Measurements from ENCODE around the gene COL6A3. TPM values are rescaled to one million over a fixed set of nuclear protein-coding genes. Genes with fewer than 3 reads are reported as not detected.

Gene COL6A3
- total and polyA plus RNA-seq, 9 of the 15 experiments (the other 6 are each of a cell fraction or from before 2014, with no cell fraction given): 0.07 to 4.1 (median 1.5) TPM

DNA sequence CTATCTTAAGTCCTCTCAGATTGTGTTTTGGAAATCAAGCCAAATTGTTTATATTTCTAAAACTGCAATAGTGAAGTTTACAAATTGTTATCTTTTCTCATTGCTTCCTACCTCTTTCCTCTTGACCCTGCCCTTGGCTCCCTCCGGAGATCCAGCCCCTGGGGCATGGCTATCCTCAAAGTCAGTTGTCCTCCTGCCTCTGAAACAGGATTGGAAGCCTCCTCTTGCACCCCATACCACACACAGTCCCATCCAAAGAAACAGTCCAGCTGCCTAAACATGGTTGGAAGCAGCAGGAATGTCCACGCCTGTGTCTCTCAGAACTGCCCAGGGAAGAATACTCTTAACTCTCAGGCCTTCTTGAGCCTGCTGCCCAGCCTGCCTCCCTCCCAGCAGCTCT, 30.1 kb upstream of the COL6A3 start (continued):
- TF ChIP-seq, protein P1, sequence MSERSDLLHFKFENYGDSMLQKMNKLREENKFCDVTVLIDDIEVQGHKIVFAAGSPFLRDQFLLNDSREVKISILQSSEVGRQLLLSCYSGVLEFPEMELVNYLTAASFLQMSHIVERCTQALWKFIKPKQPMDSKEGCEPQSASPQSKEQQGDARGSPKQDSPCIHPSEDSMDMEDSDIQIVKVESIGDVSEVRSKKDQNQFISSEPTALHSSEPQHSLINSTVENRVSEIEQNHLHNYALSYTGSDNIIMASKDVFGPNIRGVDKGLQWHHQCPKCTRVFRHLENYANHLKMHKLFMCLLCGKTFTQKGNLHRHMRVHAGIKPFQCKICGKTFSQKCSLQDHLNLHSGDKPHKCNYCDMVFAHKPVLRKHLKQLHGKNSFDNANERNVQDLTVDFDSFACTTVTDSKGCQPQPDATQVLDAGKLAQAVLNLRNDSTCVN (CRISPR knock-in tag; IDR thresholded peaks at IDR 0.05): no peak
- TF ChIP-seq, protein P2, sequence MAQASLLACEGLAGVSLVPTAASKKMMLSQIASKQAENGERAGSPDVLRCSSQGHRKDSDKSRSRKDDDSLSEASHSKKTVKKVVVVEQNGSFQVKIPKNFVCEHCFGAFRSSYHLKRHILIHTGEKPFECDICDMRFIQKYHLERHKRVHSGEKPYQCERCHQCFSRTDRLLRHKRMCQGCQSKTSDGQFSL (CRISPR knock-in tag; IDR thresholded peaks at IDR 0.05): no peak
- TF ChIP-seq, protein P2 (tag; IDR thresholded peaks at IDR 0.05): no peak
- TF ChIP-seq ETV6 (IDR thresholded peaks at IDR 0.05; ENCODE audit: borderline replicate concordance in 1 of 2, low read depth in 2 of 2, low read length in 1 of 2) (no peak), ETV6 (CRISPR knock-in tag; IDR thresholded peaks at IDR 0.05; ENCODE audit: borderline replicate concordance) (no peak), ZNF717 (CRISPR knock-in tag; IDR thresholded peaks at IDR 0.05) (no peak), NRF1 (conservative IDR thresholded peaks at IDR 0.05 in 1 of 2, IDR thresholded peaks at IDR 0.05 in 1 of 2) (no peak), HNRNPUL1 (IDR thresholded peaks at IDR 0.05; ENCODE audit: low read length) (no peak), LCOR (CRISPR knock-in tag; IDR thresholded peaks at IDR 0.05) (no peak)
- TF ChIP-seq, protein P3, sequence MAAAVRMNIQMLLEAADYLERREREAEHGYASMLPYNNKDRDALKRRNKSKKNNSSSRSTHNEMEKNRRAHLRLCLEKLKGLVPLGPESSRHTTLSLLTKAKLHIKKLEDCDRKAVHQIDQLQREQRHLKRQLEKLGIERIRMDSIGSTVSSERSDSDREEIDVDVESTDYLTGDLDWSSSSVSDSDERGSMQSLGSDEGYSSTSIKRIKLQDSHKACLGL (CRISPR knock-in tag; IDR thresholded peaks at IDR 0.05; ENCODE audit: borderline replicate concordance, poor library complexity, severe bottlenecking): no peak
- TF ChIP-seq, protein P4, sequence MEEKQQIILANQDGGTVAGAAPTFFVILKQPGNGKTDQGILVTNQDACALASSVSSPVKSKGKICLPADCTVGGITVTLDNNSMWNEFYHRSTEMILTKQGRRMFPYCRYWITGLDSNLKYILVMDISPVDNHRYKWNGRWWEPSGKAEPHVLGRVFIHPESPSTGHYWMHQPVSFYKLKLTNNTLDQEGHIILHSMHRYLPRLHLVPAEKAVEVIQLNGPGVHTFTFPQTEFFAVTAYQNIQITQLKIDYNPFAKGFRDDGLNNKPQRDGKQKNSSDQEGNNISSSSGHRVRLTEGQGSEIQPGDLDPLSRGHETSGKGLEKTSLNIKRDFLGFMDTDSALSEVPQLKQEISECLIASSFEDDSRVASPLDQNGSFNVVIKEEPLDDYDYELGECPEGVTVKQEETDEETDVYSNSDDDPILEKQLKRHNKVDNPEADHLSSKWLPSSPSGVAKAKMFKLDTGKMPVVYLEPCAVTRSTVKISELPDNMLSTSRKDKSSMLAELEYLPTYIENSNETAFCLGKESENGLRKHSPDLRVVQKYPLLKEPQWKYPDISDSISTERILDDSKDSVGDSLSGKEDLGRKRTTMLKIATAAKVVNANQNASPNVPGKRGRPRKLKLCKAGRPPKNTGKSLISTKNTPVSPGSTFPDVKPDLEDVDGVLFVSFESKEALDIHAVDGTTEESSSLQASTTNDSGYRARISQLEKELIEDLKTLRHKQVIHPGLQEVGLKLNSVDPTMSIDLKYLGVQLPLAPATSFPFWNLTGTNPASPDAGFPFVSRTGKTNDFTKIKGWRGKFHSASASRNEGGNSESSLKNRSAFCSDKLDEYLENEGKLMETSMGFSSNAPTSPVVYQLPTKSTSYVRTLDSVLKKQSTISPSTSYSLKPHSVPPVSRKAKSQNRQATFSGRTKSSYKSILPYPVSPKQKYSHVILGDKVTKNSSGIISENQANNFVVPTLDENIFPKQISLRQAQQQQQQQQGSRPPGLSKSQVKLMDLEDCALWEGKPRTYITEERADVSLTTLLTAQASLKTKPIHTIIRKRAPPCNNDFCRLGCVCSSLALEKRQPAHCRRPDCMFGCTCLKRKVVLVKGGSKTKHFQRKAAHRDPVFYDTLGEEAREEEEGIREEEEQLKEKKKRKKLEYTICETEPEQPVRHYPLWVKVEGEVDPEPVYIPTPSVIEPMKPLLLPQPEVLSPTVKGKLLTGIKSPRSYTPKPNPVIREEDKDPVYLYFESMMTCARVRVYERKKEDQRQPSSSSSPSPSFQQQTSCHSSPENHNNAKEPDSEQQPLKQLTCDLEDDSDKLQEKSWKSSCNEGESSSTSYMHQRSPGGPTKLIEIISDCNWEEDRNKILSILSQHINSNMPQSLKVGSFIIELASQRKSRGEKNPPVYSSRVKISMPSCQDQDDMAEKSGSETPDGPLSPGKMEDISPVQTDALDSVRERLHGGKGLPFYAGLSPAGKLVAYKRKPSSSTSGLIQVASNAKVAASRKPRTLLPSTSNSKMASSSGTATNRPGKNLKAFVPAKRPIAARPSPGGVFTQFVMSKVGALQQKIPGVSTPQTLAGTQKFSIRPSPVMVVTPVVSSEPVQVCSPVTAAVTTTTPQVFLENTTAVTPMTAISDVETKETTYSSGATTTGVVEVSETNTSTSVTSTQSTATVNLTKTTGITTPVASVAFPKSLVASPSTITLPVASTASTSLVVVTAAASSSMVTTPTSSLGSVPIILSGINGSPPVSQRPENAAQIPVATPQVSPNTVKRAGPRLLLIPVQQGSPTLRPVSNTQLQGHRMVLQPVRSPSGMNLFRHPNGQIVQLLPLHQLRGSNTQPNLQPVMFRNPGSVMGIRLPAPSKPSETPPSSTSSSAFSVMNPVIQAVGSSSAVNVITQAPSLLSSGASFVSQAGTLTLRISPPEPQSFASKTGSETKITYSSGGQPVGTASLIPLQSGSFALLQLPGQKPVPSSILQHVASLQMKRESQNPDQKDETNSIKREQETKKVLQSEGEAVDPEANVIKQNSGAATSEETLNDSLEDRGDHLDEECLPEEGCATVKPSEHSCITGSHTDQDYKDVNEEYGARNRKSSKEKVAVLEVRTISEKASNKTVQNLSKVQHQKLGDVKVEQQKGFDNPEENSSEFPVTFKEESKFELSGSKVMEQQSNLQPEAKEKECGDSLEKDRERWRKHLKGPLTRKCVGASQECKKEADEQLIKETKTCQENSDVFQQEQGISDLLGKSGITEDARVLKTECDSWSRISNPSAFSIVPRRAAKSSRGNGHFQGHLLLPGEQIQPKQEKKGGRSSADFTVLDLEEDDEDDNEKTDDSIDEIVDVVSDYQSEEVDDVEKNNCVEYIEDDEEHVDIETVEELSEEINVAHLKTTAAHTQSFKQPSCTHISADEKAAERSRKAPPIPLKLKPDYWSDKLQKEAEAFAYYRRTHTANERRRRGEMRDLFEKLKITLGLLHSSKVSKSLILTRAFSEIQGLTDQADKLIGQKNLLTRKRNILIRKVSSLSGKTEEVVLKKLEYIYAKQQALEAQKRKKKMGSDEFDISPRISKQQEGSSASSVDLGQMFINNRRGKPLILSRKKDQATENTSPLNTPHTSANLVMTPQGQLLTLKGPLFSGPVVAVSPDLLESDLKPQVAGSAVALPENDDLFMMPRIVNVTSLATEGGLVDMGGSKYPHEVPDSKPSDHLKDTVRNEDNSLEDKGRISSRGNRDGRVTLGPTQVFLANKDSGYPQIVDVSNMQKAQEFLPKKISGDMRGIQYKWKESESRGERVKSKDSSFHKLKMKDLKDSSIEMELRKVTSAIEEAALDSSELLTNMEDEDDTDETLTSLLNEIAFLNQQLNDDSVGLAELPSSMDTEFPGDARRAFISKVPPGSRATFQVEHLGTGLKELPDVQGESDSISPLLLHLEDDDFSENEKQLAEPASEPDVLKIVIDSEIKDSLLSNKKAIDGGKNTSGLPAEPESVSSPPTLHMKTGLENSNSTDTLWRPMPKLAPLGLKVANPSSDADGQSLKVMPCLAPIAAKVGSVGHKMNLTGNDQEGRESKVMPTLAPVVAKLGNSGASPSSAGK (IDR thresholded peaks at IDR 0.05): no peak

Measured in K562 (cell line).